Caco-2 (cell line): Measurements from ENCODE around the gene FOXP1. TPM values are rescaled to one million over a fixed set of nuclear protein-coding genes. Genes with fewer than 3 reads are reported as not detected.

ENCODE experiments used
- BruUV-seq: library from RNA; stranded (reverse); fragments of 400-500 nt; replicated peaks from 2 replicates; lab custom pipeline; 2021; lab: Mats Ljungman, UMichigan
- CTCF ChIA-PET: fragments of 300-600 bp; sonication (Branson Sonifier 250); formaldehyde crosslinking; loops from one replicate; lab custom pipeline; 2022; ENCODE audit warnings: antibody characterized with exemption; lab: Charles Lee
- POLR2A ChIA-PET: fragments of 300-600 bp; sonication (Branson Sonifier 250); formaldehyde crosslinking; loops from one replicate; lab custom pipeline; 2022; ENCODE audit warnings: antibody characterized with exemption; lab: Charles Lee
- DNase-seq, 2 experiments: peaks; one replicate each; pipeline versions ENCODE4 v3.0.0 to v3.0.0-alpha.2; 2020 to 2022
- H3K27me3 ChIP-seq: replicated peaks from 2 replicates; pipeline ENCODE4 v1.6.0; 2011; ENCODE audit warnings: low read length; ENCODE audit not compliant: control insufficient read depth, insufficient read depth
- H3K36me3 ChIP-seq: 2 replicates; pipeline ENCODE4 v1.5.1; 2011; ENCODE audit warnings: low read length; ENCODE audit not compliant: control insufficient read depth, insufficient read depth
- H3K4me1 ChIP-seq: fragments of 250-450 bp; sonication (Bioruptor Pico); 2 replicates; pipeline ENCODE4 v1.5.1; 2020; ENCODE audit warnings: mild to moderate bottlenecking
- H3K4me3 ChIP-seq: 2 replicates; pipeline ENCODE4 v1.5.1; 2011; ENCODE audit warnings: low read depth, mild to moderate bottlenecking, control low read depth, low read length
- H3K9me3 ChIP-seq: fragments of 250-450 bp; sonication (Bioruptor Pico); 2 replicates; pipeline ENCODE4 v1.5.1; 2020; ENCODE audit warnings: mild to moderate bottlenecking, moderate library complexity
- H3K27ac Mint-ChIP-seq: one replicate; pipeline ENCODE4 v1.8.0; 2022; ENCODE audit warnings: mixed read lengths; ENCODE audit not compliant: unreplicated experiment
- H3K27me3 Mint-ChIP-seq: one replicate; pipeline ENCODE4 v1.8.0; 2022; ENCODE audit warnings: mixed read lengths; ENCODE audit not compliant: insufficient read depth, unreplicated experiment
- H3K36me3 Mint-ChIP-seq: one replicate; pipeline ENCODE4 v1.8.0; 2022; ENCODE audit warnings: mild to moderate bottlenecking, mixed read lengths; ENCODE audit not compliant: insufficient read depth, unreplicated experiment
- H3K4me1 Mint-ChIP-seq: one replicate; pipeline ENCODE4 v1.8.0; 2022; ENCODE audit warnings: low read depth, mixed read lengths; ENCODE audit not compliant: unreplicated experiment
- H3K4me3 Mint-ChIP-seq: one replicate; pipeline ENCODE4 v1.8.0; 2022; ENCODE audit warnings: mild to moderate bottlenecking, moderate library complexity, mixed read lengths; ENCODE audit not compliant: unreplicated experiment
- H3K9me3 Mint-ChIP-seq: one replicate; pipeline ENCODE4 v1.8.0; 2022; ENCODE audit warnings: mixed read lengths; ENCODE audit not compliant: unreplicated experiment
- intact Hi-C: fragments of 100-400 bp; cut with micrococcal nuclease; formaldehyde crosslinking; loops from one replicate; pipeline ENCODE4 v1.10.0; 2022; ENCODE audit not compliant: unreplicated experiment
- total RNA-seq: library from RNA; stranded (reverse); gene quantifications from 2 replicates; pipeline ENCODE4 v1.2.3, GENCODE V29; 2022
- TF ChIP-seq, protein P1 (sequence below), 2 experiments: fragments of 200-600 bp in 1 of 2; IDR thresholded peaks; 1 replicate in 1 of 2; 2 replicates in 1 of 2; pipeline versions ENCODE4 v1.5.1 to v1.8.0; 2011 to 2022; ENCODE audit warnings: antibody characterized with exemption in 1 of 2, control low read depth in 1 of 2, inconsistent platforms in 1 of 2, low read depth in 1 of 2, low read length in 1 of 2, mild to moderate bottlenecking in 1 of 2, moderate library complexity in 1 of 2; ENCODE audit not compliant: insufficient read depth in 1 of 2, severe bottlenecking in 1 of 2, unreplicated experiment in 1 of 2

The FOXP1 gene
- total RNA-seq, 1 experiment from 2014 or later: 131 TPM

- Mint-ChIP-seq H3K9me3 (no peaks in the 10 kb centered on the region), H3K36me3 (peaks cover 53% of the 10 kb centered on the region), H3K4me1 (peaks cover 58% of the 10 kb centered on the region), H3K27ac (no peak overlapping the region), H3K4me3 (no peak overlapping the region), H3K27me3 (no peaks in the 10 kb centered on the region)
- ChIA-PET POLR2A (no interaction called here), CTCF (no interaction called here)
- no peaks in the 10 kb centered on the region for H3K27me3 ChIP-seq
- TF ChIP-seq, protein P1, sequence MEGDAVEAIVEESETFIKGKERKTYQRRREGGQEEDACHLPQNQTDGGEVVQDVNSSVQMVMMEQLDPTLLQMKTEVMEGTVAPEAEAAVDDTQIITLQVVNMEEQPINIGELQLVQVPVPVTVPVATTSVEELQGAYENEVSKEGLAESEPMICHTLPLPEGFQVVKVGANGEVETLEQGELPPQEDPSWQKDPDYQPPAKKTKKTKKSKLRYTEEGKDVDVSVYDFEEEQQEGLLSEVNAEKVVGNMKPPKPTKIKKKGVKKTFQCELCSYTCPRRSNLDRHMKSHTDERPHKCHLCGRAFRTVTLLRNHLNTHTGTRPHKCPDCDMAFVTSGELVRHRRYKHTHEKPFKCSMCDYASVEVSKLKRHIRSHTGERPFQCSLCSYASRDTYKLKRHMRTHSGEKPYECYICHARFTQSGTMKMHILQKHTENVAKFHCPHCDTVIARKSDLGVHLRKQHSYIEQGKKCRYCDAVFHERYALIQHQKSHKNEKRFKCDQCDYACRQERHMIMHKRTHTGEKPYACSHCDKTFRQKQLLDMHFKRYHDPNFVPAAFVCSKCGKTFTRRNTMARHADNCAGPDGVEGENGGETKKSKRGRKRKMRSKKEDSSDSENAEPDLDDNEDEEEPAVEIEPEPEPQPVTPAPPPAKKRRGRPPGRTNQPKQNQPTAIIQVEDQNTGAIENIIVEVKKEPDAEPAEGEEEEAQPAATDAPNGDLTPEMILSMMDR (IDR thresholded peaks at IDR 0.05; ENCODE audit: insufficient read depth in 1 of 2, low read depth in 1 of 2, low read length in 1 of 2, severe bottlenecking in 1 of 2, unreplicated experiment in 1 of 2): no peak
- no peaks in the 10 kb centered on the region for H3K9me3 ChIP-seq
- no TSS peak for BruUV-seq
- H3K4me1 ChIP-seq: peaks cover 61% of the 10 kb centered on the region
- no peaks in the 10 kb centered on the region; the same call in 1 of the 2 replicates for H3K36me3 ChIP-seq
- DNase-seq: no peak
- H3K4me3 ChIP-seq: no peak overlapping the region
- intact Hi-C loops: no loop called here
These were observed 528.1 kb downstream of the FOXP1 start for GRCh38 chr3:71055257-71056001.

DNA sequence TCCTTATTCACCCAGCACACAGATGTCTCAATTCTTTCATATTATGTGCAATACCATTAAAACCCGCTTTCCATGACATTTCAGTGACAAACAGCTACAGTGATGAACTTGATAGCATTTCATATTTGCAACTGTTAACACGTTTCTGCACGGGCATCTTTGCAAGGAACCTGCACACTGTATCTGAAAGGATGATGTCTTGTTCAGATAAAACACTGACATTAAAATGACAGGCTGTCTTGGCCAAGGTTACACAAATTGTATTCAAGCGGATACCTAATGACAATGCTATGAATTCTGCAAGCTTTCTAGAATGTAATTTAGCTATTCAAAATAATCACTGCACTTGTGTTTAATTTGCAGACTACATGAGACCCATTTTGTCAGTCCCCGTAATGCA lies 529.2 kb downstream of the FOXP1 start:
- no peak for DNase-seq
- Mint-ChIP-seq H3K27ac (no peak overlapping the region), H3K9me3 (no peaks in the 10 kb centered on the region), H3K27me3 (no peaks in the 10 kb centered on the region), H3K4me1 (peaks cover 62% of the 10 kb centered on the region), H3K36me3 (peaks cover 64% of the 10 kb centered on the region), H3K4me3 (no peak overlapping the region)
- POLR2A ChIA-PET: no interaction called here
- no peak overlapping the region for H3K4me3 ChIP-seq
- no peaks in the 10 kb centered on the region for H3K9me3 ChIP-seq
- BruUV-seq: no TSS peak
- TF ChIP-seq, protein P1 (IDR thresholded peaks at IDR 0.05; ENCODE audit: insufficient read depth in 1 of 2, low read depth in 1 of 2, low read length in 1 of 2, severe bottlenecking in 1 of 2, unreplicated experiment in 1 of 2): no peak
- CTCF ChIA-PET: no interaction called here
- H3K4me1 ChIP-seq: peaks cover 61% of the 10 kb centered on the region
- intact Hi-C loops: no loop called here
- H3K27me3 ChIP-seq: no peaks in the 10 kb centered on the region
- no peaks in the 10 kb centered on the region; the same call in 1 of the 2 replicates for H3K36me3 ChIP-seq

DNA sequence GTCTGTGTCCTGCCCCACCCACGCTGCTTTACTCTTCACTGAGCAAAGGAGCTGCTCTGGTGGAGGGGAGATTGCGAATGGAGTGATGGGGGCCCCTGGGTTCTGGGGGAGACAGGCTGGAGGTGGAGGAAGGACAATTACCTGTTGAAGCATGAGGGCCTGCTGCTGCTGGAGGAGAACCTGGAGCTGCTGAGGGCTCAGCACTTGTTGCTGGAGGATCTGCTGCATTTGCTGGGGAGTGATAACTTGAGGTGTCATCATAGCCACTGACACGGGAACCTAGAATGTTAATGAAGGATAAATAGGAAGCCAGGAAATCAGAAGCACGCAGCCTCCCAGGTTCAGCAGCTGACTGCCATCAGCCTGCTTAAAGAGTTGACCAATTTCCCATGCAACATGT lies 530.0 kb downstream of the FOXP1 start:
- Mint-ChIP-seq H3K27me3 (no peaks in the 10 kb centered on the region), H3K4me1 (peaks cover 63% of the 10 kb centered on the region), H3K4me3 (no peak overlapping the region), H3K27ac (no peak overlapping the region), H3K36me3 (peaks cover 72% of the 10 kb centered on the region), H3K9me3 (no peaks in the 10 kb centered on the region)
- ChIA-PET CTCF (no interaction called here), POLR2A (no interaction called here)
- Histone ChIP-seq H3K4me1 (peaks cover 57% of the 10 kb centered on the region), H3K9me3 (no peaks in the 10 kb centered on the region), H3K27me3 (no peaks in the 10 kb centered on the region), H3K4me3 (no peak overlapping the region), H3K36me3 (no peaks in the 10 kb centered on the region; the same call in 1 of the 2 replicates)
- intact Hi-C loops: no loop called here
- TF ChIP-seq, protein P1 (IDR thresholded peaks at IDR 0.05; ENCODE audit: insufficient read depth in 1 of 2, low read depth in 1 of 2, low read length in 1 of 2, severe bottlenecking in 1 of 2, unreplicated experiment in 1 of 2): no peak
- BruUV-seq: no TSS peak
- no peak for DNase-seq
